ENCODE data around the gene CFAP20DC. TPM values are rescaled to one million over a fixed set of nuclear protein-coding genes. Genes with fewer than 3 reads are reported as not detected.
"Not testable (repeated sequence)": the region's sequence is repeated elsewhere in the genome, so short reads cannot be mapped to it uniquely, and the experiment has no call there.

The CFAP20DC gene
- total RNA-seq, 1 donor, result 7.3 TPM

GRCh38 chr3:58698246-58698645 is 351.6 kb downstream of the CFAP20DC start:
- DNase-seq (ENCODE audit: low read depth), result no peak
- no peak for TF ChIP-seq CTCF (IDR thresholded peaks at IDR 0.05; ENCODE audit: insufficient read depth, low read length)
- H3K4me3 ChIP-seq (ENCODE audit: low read depth, low read length), result no peak overlapping the region

GRCh38 chr3:58697561-58697960 is 352.3 kb downstream of the CFAP20DC start:
- TF ChIP-seq CTCF (IDR thresholded peaks at IDR 0.05; ENCODE audit: insufficient read depth, low read length), result no peak
- DNase-seq (ENCODE audit: low read depth), result no peak
- no peak overlapping the region for H3K4me3 ChIP-seq (ENCODE audit: low read depth, low read length)

GRCh38 chr3:58696813-58697212 is 353.0 kb downstream of the CFAP20DC start:
- DNase-seq (ENCODE audit: low read depth); H3K4me3 ChIP-seq (ENCODE audit: low read depth, low read length): not testable (repeated sequence)

- no peak for TF ChIP-seq CTCF (IDR thresholded peaks at IDR 0.05; ENCODE audit: insufficient read depth, low read length)
- no peak for DNase-seq (ENCODE audit: low read depth)
- H3K4me3 ChIP-seq (ENCODE audit: low read depth, low read length), result no peak overlapping the region
These were observed 353.7 kb downstream of the CFAP20DC start for GRCh38 chr3:58696093-58696492.

GRCh38 chr3:58695284-58695683 is 354.5 kb downstream of the CFAP20DC start:
- not testable (repeated sequence) for DNase-seq (ENCODE audit: low read depth); H3K4me3 ChIP-seq (ENCODE audit: low read depth, low read length)

- DNase-seq (ENCODE audit: low read depth), result no peak
- H3K4me3 ChIP-seq (ENCODE audit: low read depth, low read length), result no peak overlapping the region
- TF ChIP-seq CTCF (IDR thresholded peaks at IDR 0.05; ENCODE audit: insufficient read depth, low read length), result no peak
These were observed 355.6 kb downstream of the CFAP20DC start for GRCh38 chr3:58693940-58694850.

- no peak for DNase-seq (ENCODE audit: low read depth)
- no peak overlapping the region for H3K4me3 ChIP-seq (ENCODE audit: low read depth, low read length)
- TF ChIP-seq CTCF (IDR thresholded peaks at IDR 0.05; ENCODE audit: insufficient read depth, low read length), result no peak
These were observed 357.3 kb downstream of the CFAP20DC start for GRCh38 chr3:58692484-58692883.
